Nephron (organoid): ENCODE measurements around the gene TAS2R13.

Experiments
- H3K27ac Mint-ChIP-seq, 3 experiments: 2 replicates each; pipeline ENCODE4 v1.8.0; 2020; ENCODE audit warnings: mixed read lengths in 3 of 3, mild to moderate bottlenecking in 2 of 3, moderate library complexity in 1 of 3
- H3K27me3 Mint-ChIP-seq: 2 replicates; pipeline ENCODE4 v1.8.0; 2021; ENCODE audit warnings: low read depth, mild to moderate bottlenecking, moderate library complexity, mixed read lengths
- H3K36me3 Mint-ChIP-seq: 2 replicates; pipeline ENCODE4 v1.8.0; 2020; ENCODE audit warnings: low read depth, mixed read lengths
- H3K4me1 Mint-ChIP-seq: 2 replicates; pipeline ENCODE4 v1.8.0; 2020; ENCODE audit warnings: mixed read lengths
- H3K4me3 Mint-ChIP-seq, 3 experiments: 2 replicates each; pipeline ENCODE4 v1.8.0; 2020; ENCODE audit warnings: mild to moderate bottlenecking in 3 of 3, mixed read lengths in 3 of 3, moderate library complexity in 2 of 3
- H3K9me3 Mint-ChIP-seq: 2 replicates; pipeline ENCODE4 v1.8.0; 2020; ENCODE audit warnings: mixed read lengths
- CTCF ChIP-seq, 3 experiments: fragments of 200-600 bp; sonication (generic); IDR thresholded peaks; one replicate each; pipeline ENCODE4 v1.5.0; 2021; ENCODE audit warnings: antibody characterized with exemption in 3 of 3; ENCODE audit not compliant: unreplicated experiment in 3 of 3

TAS2R13 gene

GRCh38 chr12:10900530-10900929, 8.8 kb downstream of the TAS2R13 start:
- no peak for TF ChIP-seq CTCF (IDR thresholded peaks at IDR 0.05; ENCODE audit: unreplicated experiment in 3 of 3)
- no peak overlapping the region for H3K4me3 Mint-ChIP-seq
- peaks cover 44% of the 10 kb centered on the region for H3K9me3 Mint-ChIP-seq
- H3K27ac Mint-ChIP-seq = no peak overlapping the region
- H3K27me3 Mint-ChIP-seq = no peaks in the 10 kb centered on the region
- H3K4me1 Mint-ChIP-seq = no peaks in the 10 kb centered on the region
- H3K36me3 Mint-ChIP-seq = peaks cover 53% of the 10 kb centered on the region

GRCh38 chr12:10896854-10897253, 12.5 kb downstream of the TAS2R13 start:
- Mint-ChIP-seq H3K36me3 (peaks cover 24% of the 10 kb centered on the region), H3K4me3 (no peak overlapping the region), H3K27me3 (no peaks in the 10 kb centered on the region), H3K9me3 (peaks cover 11% of the 10 kb centered on the region), H3K4me1 (no peaks in the 10 kb centered on the region), H3K27ac (no peak overlapping the region)
- no peak for TF ChIP-seq CTCF (IDR thresholded peaks at IDR 0.05; ENCODE audit: unreplicated experiment in 3 of 3)

GRCh38 chr12:10891937-10892336, 17.4 kb downstream of the TAS2R13 start:
- no peak for TF ChIP-seq CTCF (IDR thresholded peaks at IDR 0.05; ENCODE audit: unreplicated experiment in 3 of 3)
- Mint-ChIP-seq H3K9me3 (no peaks in the 10 kb centered on the region), H3K4me1 (no peaks in the 10 kb centered on the region), H3K36me3 (peaks cover 13% of the 10 kb centered on the region), H3K27me3 (no peaks in the 10 kb centered on the region), H3K4me3 (no peak overlapping the region), H3K27ac (no peak overlapping the region)

- H3K27ac Mint-ChIP-seq = no peak overlapping the region
- no peak for TF ChIP-seq CTCF (IDR thresholded peaks at IDR 0.05; ENCODE audit: unreplicated experiment in 3 of 3)
- no peaks in the 10 kb centered on the region for H3K27me3 Mint-ChIP-seq
- no peaks in the 10 kb centered on the region for H3K4me1 Mint-ChIP-seq
- no peaks in the 10 kb centered on the region for H3K9me3 Mint-ChIP-seq
- H3K4me3 Mint-ChIP-seq = no peak overlapping the region
- peaks cover 13% of the 10 kb centered on the region for H3K36me3 Mint-ChIP-seq
Measured at GRCh38 chr12:10889226-10889625, 20.1 kb downstream of the TAS2R13 start.

GRCh38 chr12:10884086-10884725, 25.2 kb downstream of the TAS2R13 start, which contains the start of gene PRH1:
Gene PRH1, minus strand, starts transcription at chr12:10884255. Its CDS starts 38 bp downstream, at chr12:10884217.
- Mint-ChIP-seq H3K27me3 (no peaks in the 10 kb centered on the region), H3K4me1 (no peaks in the 10 kb centered on the region), H3K9me3 (no peaks in the 10 kb centered on the region), H3K36me3 (peaks cover 27% of the 10 kb centered on the region), H3K4me3 (no peak within 1 kb of the TSS), H3K27ac (no peak within 1 kb of the TSS)
- no peak for TF ChIP-seq CTCF (IDR thresholded peaks at IDR 0.05; ENCODE audit: unreplicated experiment in 3 of 3)

- Mint-ChIP-seq H3K9me3 (peaks cover 5% of the 10 kb centered on the region), H3K36me3 (peaks cover 39% of the 10 kb centered on the region), H3K27me3 (no peaks in the 10 kb centered on the region), H3K4me3 (no peak overlapping the region), H3K27ac (peak overlapping the region in 1 of 3 experiments; percentile 37), H3K4me1 (no peaks in the 10 kb centered on the region)
- no peak for TF ChIP-seq CTCF (IDR thresholded peaks at IDR 0.05; ENCODE audit: unreplicated experiment in 3 of 3)
Measured at GRCh38 chr12:10873378-10873777, 36.0 kb downstream of the TAS2R13 start.
